HG03432 (cell line): ENCODE data around the gene SNX27.
A peak's percentile ranks its signal among the peaks of the same experiment; 100 is the strongest.
"Not testable (repeated sequence)": the region's sequence is repeated elsewhere in the genome, so short reads cannot be mapped to it uniquely, and the experiment has no call there.

Experiments used
- ATAC-seq: cut with Tn5 transposase; IDR thresholded peaks from one replicate; pipeline ENCODE4 v1.9.1; 2021; ENCODE audit warnings: mild to moderate bottlenecking, moderate library complexity; ENCODE audit not compliant: unreplicated experiment

SNX27 gene

DNA sequence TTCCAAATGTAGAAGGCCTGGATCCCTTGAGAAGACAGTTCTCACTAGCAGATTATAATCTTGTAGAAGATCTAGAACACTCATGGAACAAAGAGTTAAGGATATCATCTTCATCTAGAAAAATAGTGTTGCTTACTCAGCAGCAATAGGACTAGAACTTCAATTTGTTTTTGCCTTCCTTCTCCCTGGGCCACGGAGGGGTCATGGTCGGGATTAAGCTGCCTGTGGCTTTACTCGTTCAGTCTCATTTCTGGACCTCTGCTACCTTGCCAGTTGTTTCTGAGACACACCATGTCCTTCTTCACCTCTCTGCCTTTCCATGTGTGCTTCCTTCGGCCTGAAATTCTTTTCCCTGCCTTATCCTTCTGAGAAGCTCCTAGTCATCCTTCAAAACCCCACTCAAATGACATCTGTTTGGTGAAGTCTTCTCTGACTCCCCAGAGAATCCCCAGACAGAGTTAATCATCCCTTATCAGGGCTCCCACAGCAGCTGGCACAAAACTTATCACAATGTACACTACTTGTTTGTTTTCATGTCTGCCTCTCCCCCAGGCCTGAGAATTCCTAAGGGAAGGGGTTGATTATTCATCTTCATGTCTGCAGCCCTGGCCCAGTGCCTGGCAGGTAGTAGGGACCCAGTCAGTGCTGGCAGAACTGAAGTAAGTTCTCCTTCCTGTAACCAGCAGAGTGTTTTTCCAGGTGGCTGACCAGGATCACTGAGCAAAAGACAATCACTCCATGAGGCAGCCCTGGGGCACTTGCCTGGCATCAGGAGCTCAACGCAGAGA, 15.5 kb upstream of the SNX27 start:
- no peak for ATAC-seq

DNA sequence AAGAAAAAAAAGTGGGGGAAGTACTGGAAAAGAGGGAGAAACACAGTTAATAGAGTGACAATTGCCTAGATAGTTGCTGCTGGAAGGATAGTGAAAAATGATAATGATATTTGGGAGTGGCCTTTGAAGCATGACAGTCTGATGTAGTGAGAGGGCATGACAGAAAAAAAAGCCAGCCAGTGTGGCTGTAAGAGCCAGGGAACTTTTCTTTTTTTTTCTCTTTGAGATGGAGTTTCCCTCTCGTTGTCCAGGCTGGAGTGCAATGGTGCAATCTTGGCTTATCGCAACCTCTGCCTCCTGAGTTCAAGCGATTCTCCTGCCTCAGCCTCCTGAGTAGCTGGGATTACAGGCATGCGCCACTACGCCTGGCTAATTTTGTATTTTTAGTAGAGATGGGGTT, 9.3 kb upstream of the SNX27 start:
- ATAC-seq: not testable (repeated sequence)

DNA sequence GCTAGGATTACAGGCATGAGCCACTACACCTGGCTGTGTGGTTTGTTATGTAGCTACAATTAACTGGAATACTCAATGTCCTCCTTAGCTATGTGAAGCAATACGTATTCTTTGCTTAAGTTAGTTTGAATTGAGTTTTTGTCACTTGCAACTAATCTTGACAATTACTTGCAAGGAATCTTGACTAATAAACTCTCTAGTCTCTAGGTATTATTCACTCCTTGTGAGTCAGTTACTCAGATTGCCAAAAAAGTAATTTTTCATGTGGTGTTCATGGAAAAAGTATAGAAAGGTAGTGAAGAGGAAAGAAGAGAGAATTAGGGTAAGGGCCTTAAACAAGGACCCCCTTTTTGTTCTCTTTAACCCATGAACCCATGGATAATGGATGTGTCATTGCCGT, 7.6 kb upstream of the SNX27 start:
- ATAC-seq: no peak

DNA sequence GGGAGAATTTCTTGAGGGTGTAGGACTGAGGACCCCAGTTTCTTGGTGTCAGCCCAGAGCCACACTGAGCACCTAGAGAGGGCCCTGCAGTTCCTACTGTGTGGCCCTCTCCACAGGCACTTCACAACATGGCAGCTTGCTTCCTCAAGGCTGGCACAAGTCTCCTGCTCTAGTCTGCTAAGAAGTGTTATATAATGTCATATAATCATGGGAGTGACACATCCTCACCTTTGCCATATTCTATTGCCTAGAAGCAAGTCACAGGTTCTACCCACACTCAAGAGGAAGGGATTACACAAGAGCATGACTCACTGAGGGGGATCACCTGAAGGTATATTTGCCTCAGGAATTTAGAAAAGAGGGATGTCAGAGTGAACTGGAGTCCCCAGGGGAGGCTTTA, 5.5 kb upstream of the SNX27 start:
- no peak for ATAC-seq

DNA sequence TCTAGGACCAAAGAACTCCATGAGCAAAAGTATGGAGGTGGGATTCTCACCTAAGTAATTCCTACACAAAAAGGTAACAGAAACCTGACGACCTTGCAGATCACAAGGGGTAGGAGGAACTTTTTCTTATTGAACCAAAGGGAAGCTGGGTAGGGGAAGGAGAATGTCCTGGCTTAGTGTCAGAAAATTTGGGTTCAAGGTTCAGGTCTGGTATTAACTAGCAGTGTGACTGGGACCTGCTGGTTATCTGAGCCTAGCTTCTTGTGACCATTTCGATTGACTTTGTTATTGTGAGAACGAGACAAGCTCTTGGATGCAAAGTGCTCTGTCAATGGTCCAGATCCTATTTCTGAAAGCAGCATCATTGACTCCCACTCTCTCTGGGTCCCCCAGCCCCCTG, 5.0 kb upstream of the SNX27 start:
- ATAC-seq: no peak

DNA sequence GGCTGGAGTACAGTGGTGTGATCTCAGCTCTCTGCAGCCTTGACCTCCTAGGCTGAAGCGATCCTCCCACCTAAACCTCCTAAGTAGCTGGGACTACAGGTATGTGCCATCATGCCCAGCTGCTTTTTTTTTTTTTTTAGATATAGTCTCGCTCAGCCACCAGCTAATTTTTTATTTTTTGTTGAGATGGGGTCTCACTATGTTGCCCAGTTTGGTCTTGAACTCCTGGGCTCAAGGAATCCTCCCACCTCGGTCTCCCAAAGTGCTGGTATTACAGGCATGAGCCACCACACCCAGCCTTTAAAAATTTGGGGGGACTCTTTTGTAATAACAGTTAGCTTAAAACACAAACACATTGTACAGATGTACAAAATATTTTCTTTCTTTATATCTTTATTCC, 1.7 kb upstream of the SNX27 start:
- no peak for ATAC-seq

DNA sequence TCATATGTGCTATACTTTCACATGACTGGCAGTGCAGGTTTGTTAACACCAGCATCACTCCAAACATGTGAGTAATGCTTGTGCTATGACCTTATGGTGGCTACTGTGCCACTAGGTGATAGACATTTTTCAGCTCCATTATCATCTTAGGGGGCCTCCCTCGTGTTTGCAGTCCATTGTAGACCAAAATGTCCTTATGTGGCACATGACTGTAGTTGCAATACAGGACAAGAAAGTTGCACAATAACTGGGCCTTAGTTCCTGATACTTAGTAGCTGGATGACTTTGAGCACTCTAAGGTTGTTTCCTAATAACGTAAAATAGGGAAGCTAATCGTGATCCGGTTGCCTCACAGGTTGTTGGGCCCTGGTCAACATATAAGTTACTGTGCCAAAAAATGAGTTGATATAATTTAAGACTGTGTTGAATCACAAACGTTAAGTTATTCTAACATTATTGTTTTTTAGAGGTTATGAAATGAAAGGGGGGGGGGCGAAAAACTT, 511 bp upstream of the SNX27 start:
- no peak for ATAC-seq

DNA sequence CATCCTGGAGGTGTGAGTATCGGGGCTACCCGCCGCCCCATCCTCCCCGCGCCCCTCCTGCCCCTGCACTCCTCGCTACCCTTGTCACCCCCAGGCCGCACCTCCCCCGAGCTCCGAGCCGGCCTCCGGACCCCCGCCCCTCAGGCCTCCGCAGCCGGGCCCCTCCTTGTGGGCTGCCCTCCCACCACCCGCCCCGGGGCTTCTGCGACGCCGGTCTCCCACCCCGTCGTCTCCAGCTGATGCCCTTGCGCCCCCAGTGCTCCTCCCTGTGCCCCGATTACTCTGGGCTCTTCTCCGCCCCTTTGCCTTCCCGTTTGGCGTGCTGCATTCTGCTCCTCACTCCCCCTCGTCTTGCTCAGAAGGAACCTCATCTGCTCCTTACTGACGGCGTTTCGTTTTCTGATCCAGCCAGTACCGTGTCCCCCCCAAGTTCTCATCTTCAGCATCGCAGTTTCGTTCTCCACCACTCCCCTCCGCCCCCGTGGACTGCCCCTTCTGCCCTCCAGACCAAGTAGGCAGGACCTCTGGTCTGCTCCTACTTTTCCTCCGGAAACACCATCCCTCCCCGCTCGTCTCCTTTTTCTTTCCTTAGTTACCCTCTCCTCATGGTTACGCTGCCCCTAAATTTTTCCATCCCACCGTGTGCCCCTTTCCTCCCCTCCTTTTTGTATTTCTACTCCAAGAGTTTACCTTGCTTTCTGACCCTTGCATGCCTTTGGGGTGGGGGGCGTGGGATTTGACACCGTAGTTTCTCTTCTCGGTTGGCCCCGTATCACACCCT, 841 bp downstream of the SNX27 start:
- peak; percentile 15 for ATAC-seq

DNA sequence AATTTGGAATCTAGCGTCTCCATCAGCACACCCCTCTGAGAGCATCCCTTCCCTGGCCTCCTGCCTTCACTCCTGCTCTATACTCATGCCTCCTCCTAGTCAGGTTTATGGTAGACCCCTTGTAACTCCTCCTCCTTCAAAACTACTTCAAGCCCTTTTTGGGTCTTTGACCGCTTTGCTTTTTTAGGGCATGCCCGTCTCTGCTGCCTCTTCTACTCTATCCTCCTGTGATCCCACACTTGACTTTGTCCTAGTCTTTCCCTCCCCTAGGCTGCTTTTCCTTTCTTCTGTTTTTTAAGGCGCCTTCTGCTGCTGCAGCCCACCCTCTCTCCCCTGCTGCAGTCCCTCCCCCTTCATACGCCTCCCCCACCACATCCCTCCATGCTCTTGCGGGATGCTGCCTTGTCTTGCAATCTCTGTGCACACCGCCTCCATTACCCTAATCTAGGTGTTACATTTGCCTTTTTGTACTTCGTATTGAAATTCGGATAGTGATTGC, 1.5 kb downstream of the SNX27 start:
- ATAC-seq: no peak

DNA sequence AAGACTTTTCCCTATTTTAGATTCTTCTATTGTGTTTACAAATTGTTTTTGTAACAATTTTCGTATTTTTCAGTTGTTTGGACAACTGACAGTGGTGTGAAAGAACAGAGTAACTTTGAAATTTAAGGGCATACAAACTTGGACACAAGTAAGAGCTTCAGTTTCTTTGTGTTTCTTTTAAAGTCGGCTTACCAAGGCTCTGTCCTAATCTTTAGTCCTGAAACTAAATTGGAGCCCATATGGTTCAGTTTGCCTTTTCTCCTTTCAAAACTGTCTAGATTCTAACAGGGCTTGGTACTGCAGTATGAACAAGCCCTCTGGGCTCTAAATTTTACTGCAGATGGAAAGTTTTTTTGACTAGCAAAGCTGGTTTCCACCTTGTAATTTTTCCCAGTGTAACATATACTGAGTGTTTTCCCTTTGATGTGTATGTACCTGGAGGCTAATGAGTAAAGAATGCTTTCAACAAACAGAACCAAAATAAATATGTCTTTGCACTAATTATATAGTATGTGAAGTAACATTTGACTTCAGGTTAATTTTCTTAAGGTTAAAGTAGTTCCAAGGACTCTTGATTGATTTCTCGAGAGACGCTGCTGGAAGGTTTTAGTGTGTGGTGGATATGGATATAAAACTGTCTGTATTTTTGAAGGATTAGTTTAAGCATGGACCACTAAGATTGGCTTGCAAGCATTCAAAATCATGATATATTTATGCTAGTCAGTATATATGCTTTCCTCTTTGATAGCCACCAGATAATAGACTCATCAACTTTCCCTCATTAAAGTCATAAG, 4.1 kb downstream of the SNX27 start:
- ATAC-seq: no peak

DNA sequence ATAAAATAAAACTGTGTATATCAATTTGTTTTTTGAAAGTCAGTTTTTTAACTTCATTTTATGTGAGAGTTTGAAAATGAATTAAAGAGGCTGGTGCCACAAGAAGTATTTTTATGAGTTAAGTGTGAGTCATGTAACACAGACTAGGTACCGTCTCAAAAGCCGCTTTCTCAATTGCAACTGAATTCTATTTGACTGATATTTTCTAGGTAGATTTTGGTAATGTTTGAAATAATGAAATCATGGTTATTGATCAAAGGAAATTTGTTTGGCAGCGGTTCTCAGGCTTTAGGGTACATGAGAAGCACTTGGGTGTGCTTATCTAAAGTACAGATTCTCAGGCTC, 4.6 kb downstream of the SNX27 start:
- no peak for ATAC-seq

DNA sequence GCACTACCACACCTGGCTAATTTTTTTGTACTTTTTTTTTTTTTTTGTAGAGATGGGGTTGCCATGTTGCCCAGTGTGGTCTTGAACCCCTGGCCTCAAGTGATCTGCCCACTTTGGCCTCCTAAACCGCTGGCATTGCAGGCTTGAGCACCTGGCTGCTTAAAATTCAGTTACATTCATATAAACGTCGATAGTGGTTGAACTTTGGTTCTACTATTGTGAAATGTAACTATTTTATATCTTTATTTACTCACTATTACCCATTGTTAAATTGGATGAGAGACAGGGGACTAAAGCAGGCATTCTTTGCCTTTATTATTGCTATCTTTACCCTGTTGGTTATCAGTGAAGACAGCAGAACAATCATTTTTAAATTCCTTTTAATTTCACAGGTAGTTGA, 6.2 kb downstream of the SNX27 start:
- ATAC-seq: no peak

DNA sequence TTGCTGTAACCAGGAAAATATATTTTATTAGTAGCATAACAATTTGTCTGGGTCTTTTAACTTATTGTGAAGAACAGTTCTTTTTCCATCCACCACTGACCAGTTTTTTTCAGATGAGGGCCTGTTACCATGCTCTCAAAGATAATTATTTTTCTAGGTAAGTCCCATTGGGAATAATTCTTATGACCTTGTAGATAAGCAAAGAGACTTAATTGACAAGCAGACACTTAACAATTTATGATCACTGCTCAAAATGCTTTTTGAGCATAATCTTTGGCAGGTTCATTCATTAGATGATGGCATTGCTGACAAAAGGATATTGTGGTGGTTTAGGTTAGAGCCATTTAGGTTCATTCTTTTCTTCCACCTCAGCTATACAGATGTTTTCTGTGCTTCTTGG, 6.6 kb downstream of the SNX27 start:
- ATAC-seq: no peak

DNA sequence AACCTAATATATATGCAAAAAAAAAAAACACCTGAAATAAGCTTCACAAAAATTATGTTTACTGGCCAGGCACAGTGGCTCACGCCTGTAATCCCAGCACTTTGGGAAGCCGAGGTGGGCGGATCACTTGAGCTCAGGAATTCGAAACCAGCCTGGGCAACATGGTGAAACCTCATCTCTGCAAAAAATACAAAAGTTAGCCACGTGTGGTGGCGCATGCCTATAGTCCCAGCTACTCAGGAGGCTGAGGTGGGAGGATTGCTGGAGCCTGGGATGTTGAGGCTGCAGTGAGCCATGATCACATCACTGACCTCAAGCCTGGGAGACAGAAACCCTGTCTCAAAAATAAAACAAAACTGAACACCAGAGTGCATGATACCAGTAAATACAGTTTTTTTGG, 7.1 kb downstream of the SNX27 start:
- not testable (repeated sequence) for ATAC-seq

DNA sequence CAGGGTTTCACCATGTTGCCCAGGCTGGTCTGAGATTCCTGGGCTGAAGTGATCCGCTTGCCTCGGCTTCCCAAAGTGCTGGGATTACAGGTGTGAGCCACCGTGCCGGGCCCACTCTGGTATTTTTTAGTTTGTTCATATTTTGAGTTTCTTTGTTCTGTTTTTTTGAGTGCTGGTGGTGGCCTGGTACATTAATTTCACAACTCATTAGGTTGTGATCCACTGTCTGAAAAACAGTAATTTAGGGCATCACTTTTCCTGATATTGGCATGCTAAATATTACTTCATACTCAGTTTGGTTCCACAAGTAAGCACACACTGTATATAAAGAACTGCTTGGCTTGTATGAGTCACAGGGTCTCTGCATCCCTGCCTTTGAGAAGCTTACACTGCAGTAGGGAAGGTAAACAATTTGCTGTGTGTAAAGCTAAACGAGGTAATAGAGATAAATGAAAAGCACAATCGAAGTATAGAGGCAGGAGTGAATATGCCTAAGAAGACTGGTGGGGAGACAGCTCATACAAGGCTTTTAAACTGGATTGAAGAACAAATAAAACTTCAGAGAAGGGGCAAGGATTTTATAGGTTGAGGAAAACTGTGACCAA, 7.7 kb downstream of the SNX27 start:
- ATAC-seq: no peak

DNA sequence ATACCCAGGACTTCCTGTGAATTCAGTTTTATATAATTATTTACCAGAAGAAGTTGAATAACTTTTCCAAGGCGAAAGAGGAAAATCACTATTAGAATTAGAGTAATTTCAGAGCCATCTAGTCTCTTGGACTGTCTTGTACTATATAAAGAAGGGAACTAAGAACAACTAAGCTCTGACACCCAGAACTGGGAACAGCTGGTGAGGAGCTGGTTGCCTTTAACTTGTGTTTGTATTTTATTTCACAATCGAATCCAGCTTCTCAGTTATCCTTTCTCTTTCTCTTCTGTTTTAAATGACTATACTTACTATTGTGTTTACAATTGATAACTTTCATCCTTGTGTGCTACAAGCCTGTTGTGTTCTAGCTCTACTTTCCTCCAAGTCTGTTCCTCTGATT, 8.4 kb downstream of the SNX27 start:
- no peak for ATAC-seq

DNA sequence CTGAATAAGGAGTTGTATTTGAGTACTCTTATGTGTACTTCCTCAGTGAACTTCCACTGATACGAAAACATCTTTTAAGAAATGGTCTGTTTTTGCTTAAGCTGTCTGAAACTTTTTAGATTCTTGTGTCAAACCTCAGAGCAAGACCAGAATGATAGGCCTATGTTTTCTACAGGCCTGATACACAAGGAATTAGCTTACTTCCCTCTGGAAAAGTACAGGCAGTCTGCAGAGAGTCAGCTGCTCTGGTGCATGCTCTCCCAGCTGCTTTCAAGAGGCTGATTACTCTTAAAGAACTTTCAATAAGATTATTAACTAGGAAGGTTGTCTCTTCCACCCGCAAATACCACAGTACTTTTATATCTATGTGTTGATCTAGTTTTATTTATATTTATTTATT, 9.5 kb downstream of the SNX27 start:
- no peak for ATAC-seq

DNA sequence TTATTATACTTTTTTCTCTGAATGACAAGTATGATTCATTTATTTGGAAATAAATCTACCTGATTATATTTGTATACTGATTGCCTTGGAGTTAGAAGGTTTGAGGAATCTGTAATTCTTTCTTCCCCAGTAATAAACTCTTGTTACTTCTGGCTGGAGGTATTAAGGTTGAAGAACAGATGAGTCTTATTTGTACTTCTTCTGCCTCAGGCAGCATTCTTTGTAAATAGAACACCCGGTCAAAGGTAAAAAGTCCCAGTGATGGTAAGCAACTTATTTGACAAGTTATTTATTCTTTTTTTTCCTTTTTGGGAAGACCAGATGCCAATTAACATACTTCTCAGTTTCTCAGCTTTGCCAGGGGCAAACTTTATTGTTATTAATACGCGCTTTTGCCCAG, 12.9 kb downstream of the SNX27 start:
- ATAC-seq: no peak

DNA sequence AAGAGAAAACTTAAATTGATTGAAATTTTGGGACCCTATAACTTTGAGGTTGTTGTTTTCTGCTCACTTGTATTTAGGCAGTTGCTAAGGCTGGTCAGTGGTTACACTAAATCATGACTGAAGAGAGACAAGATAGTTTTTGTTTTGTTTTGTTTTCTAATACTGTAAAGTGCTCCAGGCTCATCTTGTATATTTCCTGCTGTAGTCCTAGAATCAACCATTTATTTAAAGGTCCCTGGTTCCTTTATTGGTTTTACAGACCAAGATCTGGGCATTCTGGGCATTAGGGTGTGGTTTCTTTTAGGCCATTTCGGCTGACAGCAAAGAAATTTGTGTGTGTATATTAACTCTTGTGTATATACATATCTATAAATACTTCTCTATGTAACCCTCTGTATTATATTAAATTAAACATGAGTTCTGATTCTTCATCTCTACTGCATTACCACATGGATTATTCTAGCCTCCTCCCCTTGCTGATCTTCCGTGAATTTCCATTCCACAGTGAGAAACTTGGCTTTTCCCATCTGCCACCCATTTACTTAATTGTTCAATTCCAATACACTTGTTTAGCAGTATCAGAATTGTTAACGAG, 15.0 kb downstream of the SNX27 start:
- no peak for ATAC-seq

DNA sequence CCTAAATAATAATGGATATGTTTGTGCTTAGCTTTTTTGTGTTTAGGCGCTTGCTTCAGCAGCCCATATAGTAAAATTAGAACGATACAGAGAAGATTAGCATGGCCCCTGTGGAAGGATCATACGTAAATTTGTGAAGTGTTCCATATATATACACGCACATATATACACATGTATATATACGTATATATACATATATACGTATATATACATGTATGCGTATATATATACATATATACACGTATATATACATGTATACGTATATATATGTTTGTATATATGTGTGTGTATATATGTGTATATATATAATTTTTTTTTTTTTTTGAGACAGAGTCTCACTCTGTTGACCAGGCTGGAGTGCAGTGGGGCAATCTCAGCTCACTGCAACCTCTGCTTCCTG, 17.4 kb downstream of the SNX27 start:
- no peak for ATAC-seq
